C4-2B (cell line): ENCODE data around the gene LRMDA.

Experiments
- ZFX ChIP-seq: fragments of 450-650 bp; IDR thresholded peaks from 2 replicates; pipeline ENCODE4 v1.6.1; 2017
- TF ChIP-seq, protein P1 (sequence below): fragments of 450-650 bp; conservative IDR thresholded peaks from 2 replicates; pipeline ENCODE4 v1.5.1; 2017; ENCODE audit warnings: mild to moderate bottlenecking

DNA sequence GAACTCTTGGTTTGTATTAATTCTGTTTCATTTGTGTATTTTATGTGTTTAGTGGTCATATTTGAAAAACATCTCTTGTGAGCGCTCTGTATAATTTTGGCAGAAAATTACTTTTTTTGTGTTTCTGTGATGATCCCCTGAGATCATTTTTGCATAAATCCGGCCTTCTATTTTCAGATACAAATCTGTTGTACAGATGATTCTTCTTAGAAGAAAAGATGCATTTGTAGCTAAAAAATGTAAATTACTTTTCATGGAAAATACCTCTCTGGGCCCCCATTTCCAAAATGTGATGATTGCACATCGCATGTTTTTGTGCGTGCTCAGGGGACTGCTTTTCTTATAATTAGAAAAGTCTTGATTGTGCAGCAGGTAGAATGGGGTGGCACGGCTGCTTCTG lies 395.4 kb downstream of the LRMDA start:
- TF ChIP-seq, protein P1, sequence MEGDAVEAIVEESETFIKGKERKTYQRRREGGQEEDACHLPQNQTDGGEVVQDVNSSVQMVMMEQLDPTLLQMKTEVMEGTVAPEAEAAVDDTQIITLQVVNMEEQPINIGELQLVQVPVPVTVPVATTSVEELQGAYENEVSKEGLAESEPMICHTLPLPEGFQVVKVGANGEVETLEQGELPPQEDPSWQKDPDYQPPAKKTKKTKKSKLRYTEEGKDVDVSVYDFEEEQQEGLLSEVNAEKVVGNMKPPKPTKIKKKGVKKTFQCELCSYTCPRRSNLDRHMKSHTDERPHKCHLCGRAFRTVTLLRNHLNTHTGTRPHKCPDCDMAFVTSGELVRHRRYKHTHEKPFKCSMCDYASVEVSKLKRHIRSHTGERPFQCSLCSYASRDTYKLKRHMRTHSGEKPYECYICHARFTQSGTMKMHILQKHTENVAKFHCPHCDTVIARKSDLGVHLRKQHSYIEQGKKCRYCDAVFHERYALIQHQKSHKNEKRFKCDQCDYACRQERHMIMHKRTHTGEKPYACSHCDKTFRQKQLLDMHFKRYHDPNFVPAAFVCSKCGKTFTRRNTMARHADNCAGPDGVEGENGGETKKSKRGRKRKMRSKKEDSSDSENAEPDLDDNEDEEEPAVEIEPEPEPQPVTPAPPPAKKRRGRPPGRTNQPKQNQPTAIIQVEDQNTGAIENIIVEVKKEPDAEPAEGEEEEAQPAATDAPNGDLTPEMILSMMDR, result no peak
- TF ChIP-seq ZFX, result no peak
